ENCODE measurements around the gene SLC35F2. TPM values are rescaled to one million over a fixed set of nuclear protein-coding genes. Genes with fewer than 3 reads are reported as not detected.

Gene SLC35F2
- polyA plus RNA-seq, 5 donors: 25.0 to 35.3 (median 28.7) TPM

DNA sequence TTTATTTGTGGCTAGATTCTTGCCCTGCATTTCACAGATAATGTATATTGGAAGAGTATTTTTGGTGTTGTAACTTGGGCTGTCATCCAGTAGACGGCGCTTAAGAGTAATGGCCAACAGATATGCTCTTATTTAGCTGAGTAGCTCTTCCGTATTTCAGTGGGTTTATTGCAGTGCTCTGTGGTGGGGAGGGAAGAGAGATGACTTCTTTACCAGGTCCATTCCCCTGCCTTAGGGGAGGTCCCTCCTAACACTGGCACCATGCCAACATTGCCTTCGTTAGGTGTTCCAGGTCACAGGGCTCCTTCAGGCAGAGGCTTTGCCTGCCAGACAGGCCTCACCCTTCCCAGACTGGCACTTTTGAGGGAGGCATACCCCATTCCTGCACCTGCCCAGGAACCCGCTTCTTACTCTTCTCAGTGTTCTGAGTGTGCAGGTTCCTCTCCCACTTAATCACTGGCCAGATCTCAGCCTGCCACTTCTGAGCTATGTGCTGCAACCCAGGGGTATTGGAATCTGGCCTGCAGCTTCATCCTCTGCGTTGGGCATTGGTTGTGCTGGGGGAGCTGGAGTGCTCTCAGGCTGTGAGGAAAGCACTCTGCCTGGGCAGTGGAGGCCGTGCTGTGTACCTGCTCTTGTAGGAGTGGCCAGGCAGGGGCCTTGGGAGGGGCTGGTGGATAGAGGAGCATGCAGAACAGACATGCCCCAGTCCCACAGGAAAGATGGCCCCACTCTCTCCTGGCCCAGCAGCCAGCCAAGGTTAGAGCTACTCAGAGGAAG is 117.4 kb downstream of the SLC35F2 start:
- no peak for DNase-seq

Other genes with a start within 250 kb of the SLC35F2 start
- gene SLN, start 146.7 kb downstream of the SLC35F2 start, polyA plus RNA-seq (ENCODE audit: insufficient read depth in 1 of 5, insufficient read length in 5 of 5, low replicate concordance in 1 of 5): 10 to 100 TPM in 1 of 5 donors, 1 to 10 TPM in 2, under 1 TPM in 1, not detected in 1; 0.30 to 92.3 (median 1.8) TPM
- gene RAB39A, start 69.7 kb upstream of the SLC35F2 start, polyA plus RNA-seq (ENCODE audit: insufficient read depth in 1 of 5, insufficient read length in 5 of 5, low replicate concordance in 1 of 5): 1 to 10 TPM in 2 of 5 donors, under 1 TPM in 3; 0.74 to 1.3 (median 0.95) TPM
- 10 to 100 TPM; 26.7 to 49.1 (median 44.2) TPM for gene CUL5, start 150.1 kb upstream of the SLC35F2 start, polyA plus RNA-seq (ENCODE audit: insufficient read depth in 1 of 5, insufficient read length in 5 of 5, low replicate concordance in 1 of 5)